Progenitor cell of endocrine pancreas (in vitro differentiated cells): ENCODE results near the gene MCFD2. TPM values are rescaled to one million over a fixed set of nuclear protein-coding genes. Genes with fewer than 3 reads are reported as not detected.

Experiments
- DNase-seq: peaks from one replicate; pipeline ENCODE4 v3.0.0; 2021; ENCODE audit warnings: low spot score; ENCODE audit not compliant: unreplicated experiment
- H3K27ac Mint-ChIP-seq: 2 replicates; pipeline ENCODE4 v1.8.0; 2021; ENCODE audit warnings: mild to moderate bottlenecking, moderate library complexity, mixed read lengths
- H3K27me3 Mint-ChIP-seq: 2 replicates; pipeline ENCODE4 v1.8.0; 2021; ENCODE audit warnings: mixed read lengths
- H3K36me3 Mint-ChIP-seq: 2 replicates; pipeline ENCODE4 v1.8.0; 2022; ENCODE audit warnings: mixed read lengths; ENCODE audit not compliant: insufficient read depth
- H3K4me1 Mint-ChIP-seq: 2 replicates; pipeline ENCODE4 v1.8.0; 2021; ENCODE audit warnings: low read depth, mixed read lengths
- H3K4me3 Mint-ChIP-seq: 2 replicates; pipeline ENCODE4 v1.8.0; 2021; ENCODE audit warnings: low read depth, mild to moderate bottlenecking, moderate library complexity, mixed read lengths
- H3K9me3 Mint-ChIP-seq: 2 replicates; pipeline ENCODE4 v1.8.0; 2021; ENCODE audit warnings: low read depth, mixed read lengths
- total RNA-seq: library from RNA; stranded (reverse); gene quantifications from 2 replicates; pipeline ENCODE4 v1.2.1, GENCODE V29; 2021
- TF ChIP-seq, protein P1 (sequence below): fragments of 200-600 bp; sonication (generic); IDR thresholded peaks from one replicate; pipeline ENCODE4 v1.5.0; 2021; ENCODE audit warnings: antibody characterized with exemption, mild to moderate bottlenecking; ENCODE audit not compliant: unreplicated experiment

The MCFD2 gene
- total RNA-seq, 1 donor from 2014 or later, result 72.9 TPM

DNA sequence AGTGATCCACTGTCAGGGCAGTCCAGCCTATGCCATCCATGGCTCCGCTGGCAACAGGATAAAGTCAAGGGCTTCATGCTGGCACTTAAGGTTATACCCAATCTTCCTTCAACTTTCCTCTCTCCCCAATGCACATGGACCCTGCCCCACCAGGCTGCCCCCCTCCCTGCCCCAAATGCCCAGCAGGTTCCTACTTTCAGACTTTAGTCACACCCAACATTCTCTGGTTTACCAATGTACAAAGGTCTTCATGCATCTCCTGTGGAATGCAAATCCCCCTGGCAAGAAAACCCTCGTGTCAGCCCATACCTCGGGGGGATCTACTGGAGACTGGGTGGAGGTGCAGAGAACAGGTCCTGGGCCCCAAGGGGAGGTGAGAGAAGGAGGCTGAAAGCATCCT is 59.3 kb downstream of the MCFD2 start:
- Mint-ChIP-seq H3K27ac (no peak overlapping the region), H3K4me3 (no peak overlapping the region), H3K4me1 (peaks cover 1% of the 10 kb centered on the region), H3K9me3 (peaks cover 4% of the 10 kb centered on the region), H3K27me3 (peaks cover 3% of the 10 kb centered on the region), H3K36me3 (no peaks in the 10 kb centered on the region)
- no peak for DNase-seq
- TF ChIP-seq, protein P1, sequence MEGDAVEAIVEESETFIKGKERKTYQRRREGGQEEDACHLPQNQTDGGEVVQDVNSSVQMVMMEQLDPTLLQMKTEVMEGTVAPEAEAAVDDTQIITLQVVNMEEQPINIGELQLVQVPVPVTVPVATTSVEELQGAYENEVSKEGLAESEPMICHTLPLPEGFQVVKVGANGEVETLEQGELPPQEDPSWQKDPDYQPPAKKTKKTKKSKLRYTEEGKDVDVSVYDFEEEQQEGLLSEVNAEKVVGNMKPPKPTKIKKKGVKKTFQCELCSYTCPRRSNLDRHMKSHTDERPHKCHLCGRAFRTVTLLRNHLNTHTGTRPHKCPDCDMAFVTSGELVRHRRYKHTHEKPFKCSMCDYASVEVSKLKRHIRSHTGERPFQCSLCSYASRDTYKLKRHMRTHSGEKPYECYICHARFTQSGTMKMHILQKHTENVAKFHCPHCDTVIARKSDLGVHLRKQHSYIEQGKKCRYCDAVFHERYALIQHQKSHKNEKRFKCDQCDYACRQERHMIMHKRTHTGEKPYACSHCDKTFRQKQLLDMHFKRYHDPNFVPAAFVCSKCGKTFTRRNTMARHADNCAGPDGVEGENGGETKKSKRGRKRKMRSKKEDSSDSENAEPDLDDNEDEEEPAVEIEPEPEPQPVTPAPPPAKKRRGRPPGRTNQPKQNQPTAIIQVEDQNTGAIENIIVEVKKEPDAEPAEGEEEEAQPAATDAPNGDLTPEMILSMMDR, result no peak

GRCh38 chr2:46855805-46856204 is 59.8 kb downstream of the MCFD2 start:
- H3K4me3 Mint-ChIP-seq, result no peak overlapping the region
- TF ChIP-seq, protein P1, result no peak
- peaks cover 1% of the 10 kb centered on the region for H3K4me1 Mint-ChIP-seq

DNA sequence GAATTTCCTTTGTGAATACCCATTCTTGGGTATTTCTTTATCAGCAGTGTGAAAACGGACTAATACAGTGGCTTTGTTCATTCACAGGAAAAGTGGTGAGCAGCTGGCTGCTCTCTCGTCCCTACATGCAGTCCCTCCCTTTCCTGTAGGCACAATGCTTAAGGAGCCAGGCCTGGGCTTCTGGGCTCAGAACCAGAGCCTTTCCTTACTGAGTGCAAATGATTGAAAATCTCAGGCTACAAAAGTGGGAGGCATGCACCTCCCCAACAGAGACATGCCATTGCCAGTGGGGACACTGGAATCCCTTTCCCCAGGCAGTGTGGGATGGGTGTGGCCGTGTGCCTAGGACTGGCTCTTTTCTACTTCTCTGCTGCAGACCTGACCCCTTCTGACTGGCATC is 61.3 kb downstream of the MCFD2 start:
- H3K4me1 Mint-ChIP-seq, result peaks cover 2% of the 10 kb centered on the region
- H3K27ac Mint-ChIP-seq, result no peak overlapping the region
- TF ChIP-seq, protein P1, result no peak
- H3K36me3 Mint-ChIP-seq, result no peaks in the 10 kb centered on the region
- no peaks in the 10 kb centered on the region for H3K27me3 Mint-ChIP-seq
- DNase-seq, result no peak
- H3K4me3 Mint-ChIP-seq, result no peak overlapping the region
- peaks cover 4% of the 10 kb centered on the region for H3K9me3 Mint-ChIP-seq

More at GRCh38 chr2:46855805-46856204, 59.8 kb downstream of the MCFD2 start:
- Mint-ChIP-seq H3K27ac (no peak overlapping the region), H3K9me3 (peaks cover 4% of the 10 kb centered on the region), H3K27me3 (no peaks in the 10 kb centered on the region), H3K36me3 (no peaks in the 10 kb centered on the region)
- no peak for DNase-seq

GRCh38 chr2:46852598-46852997 is 63.0 kb downstream of the MCFD2 start:
- Mint-ChIP-seq H3K27ac (no peak overlapping the region), H3K4me1 (peaks cover 2% of the 10 kb centered on the region)

DNA sequence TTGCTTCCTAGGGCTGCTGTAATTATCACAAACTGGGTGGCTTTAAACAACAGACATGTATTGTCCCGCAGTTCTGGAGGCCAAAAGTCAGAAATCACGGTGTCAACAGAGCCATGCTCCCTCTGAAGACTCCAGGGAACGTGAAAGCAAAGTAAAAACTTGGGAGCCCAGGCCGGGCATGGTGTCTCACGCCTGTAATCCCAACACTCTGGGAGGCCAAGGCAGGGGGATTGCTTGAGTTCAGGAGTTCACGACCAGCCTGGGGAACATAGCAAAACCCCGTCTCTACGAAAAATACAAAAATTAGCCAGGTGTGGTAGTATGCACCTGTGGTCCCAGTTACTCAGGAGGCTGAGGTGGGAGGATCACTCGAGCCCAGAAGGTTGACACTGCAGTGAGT is 63.5 kb downstream of the MCFD2 start:
- Mint-ChIP-seq H3K27ac (no peak overlapping the region), H3K36me3 (no peaks in the 10 kb centered on the region), H3K4me1 (peaks cover 2% of the 10 kb centered on the region), H3K4me3 (no peak overlapping the region), H3K9me3 (peaks cover 4% of the 10 kb centered on the region), H3K27me3 (peaks cover 4% of the 10 kb centered on the region)
- TF ChIP-seq, protein P1, result no peak
- DNase-seq, result no peak

More at GRCh38 chr2:46852598-46852997, 63.0 kb downstream of the MCFD2 start:
- Mint-ChIP-seq H3K9me3 (peaks cover 4% of the 10 kb centered on the region), H3K27me3 (peaks cover 4% of the 10 kb centered on the region), H3K4me3 (no peak overlapping the region), H3K36me3 (no peaks in the 10 kb centered on the region)
- TF ChIP-seq, protein P1, result no peak
- no peak for DNase-seq

Other genes starting within 250 kb of the MCFD2 start
- 16.6 and 17.3 TPM in 2 replicates for gene SOCS5, start 216.5 kb downstream of the MCFD2 start, total RNA-seq
- 14.2 and 14.8 TPM in 2 replicates for gene TTC7A, start 25.4 kb upstream of the MCFD2 start, total RNA-seq
- 0.33 and 0.34 TPM in 2 replicates for gene STPG4, start 239.5 kb upstream of the MCFD2 start, total RNA-seq